A549 treated with Mapracorat at 1 μM for 4 hours (cell line): ENCODE measurements around the gene RFX3. TPM values are rescaled to one million over a fixed set of nuclear protein-coding genes. Genes with fewer than 3 reads are reported as not detected.

ENCODE experiments used
- total RNA-seq: library from RNA; stranded (reverse); fragments of 200-300 nt; extraction: Qiagen RNA extraction; gene quantifications from 5 replicates; pipeline ENCODE4 v1.2.3, GENCODE V29; 2022

The RFX3 gene
- 1.2 to 2.4 TPM (median 1.9 TPM) in 5 replicates for total RNA-seq

GRCh38 chr9:3525836-3526164 lies at the start of gene RFX3:
Gene RFX3, minus strand, starts transcription at chr9:3526001. Its CDS starts 130,413 bp downstream, at chr9:3395588.

